Glutamatergic neuron (in vitro differentiated cells): ENCODE results near the gene TPM4. TPM values are rescaled to one million over a fixed set of nuclear protein-coding genes. Genes with fewer than 3 reads are reported as not detected.

Experiments used
- DNase-seq: peaks from one replicate; pipeline ENCODE4 v3.0.0; 2022
- H3K27ac Mint-ChIP-seq: one replicate; pipeline ENCODE4 v1.8.0; 2020; ENCODE audit warnings: mild to moderate bottlenecking, mixed read lengths, inconsistent platforms; ENCODE audit not compliant: unreplicated experiment
- H3K27me3 Mint-ChIP-seq: one replicate; pipeline ENCODE4 v1.8.0; 2020; ENCODE audit warnings: mild to moderate bottlenecking, moderate library complexity, mixed read lengths, inconsistent platforms; ENCODE audit not compliant: unreplicated experiment
- H3K36me3 Mint-ChIP-seq: one replicate; pipeline ENCODE4 v1.8.0; 2020; ENCODE audit warnings: mild to moderate bottlenecking, mixed read lengths, inconsistent platforms; ENCODE audit not compliant: unreplicated experiment
- H3K4me1 Mint-ChIP-seq: one replicate; pipeline ENCODE4 v1.8.0; 2020; ENCODE audit warnings: mild to moderate bottlenecking, low read depth, mixed read lengths, inconsistent platforms; ENCODE audit not compliant: unreplicated experiment
- H3K4me3 Mint-ChIP-seq: one replicate; pipeline ENCODE4 v1.8.0; 2020; ENCODE audit warnings: mild to moderate bottlenecking, mixed read lengths, inconsistent platforms; ENCODE audit not compliant: unreplicated experiment
- H3K9me3 Mint-ChIP-seq: one replicate; pipeline ENCODE4 v1.8.0; 2020; ENCODE audit warnings: mild to moderate bottlenecking, moderate library complexity, mixed read lengths, inconsistent platforms; ENCODE audit not compliant: unreplicated experiment
- CTCF ChIP-seq: fragments of 200-600 bp; sonication (generic); IDR thresholded peaks from one replicate; pipeline ENCODE4 v1.5.0; 2021; ENCODE audit not compliant: partially characterized antibody, unreplicated experiment
- total RNA-seq: library from RNA; stranded (reverse); fragmentation: NEBNext Ultra II Directional; extraction: Animal tissue kit (Norgen Biotek cat#: 25700); gene quantifications from one replicate; pipeline ENCODE4 v1.2.1, GENCODE V29; 2021; ENCODE audit not compliant: unreplicated experiment

TPM4 gene
- total RNA-seq, 1 donor from 2014 or later = 310 TPM

DNA sequence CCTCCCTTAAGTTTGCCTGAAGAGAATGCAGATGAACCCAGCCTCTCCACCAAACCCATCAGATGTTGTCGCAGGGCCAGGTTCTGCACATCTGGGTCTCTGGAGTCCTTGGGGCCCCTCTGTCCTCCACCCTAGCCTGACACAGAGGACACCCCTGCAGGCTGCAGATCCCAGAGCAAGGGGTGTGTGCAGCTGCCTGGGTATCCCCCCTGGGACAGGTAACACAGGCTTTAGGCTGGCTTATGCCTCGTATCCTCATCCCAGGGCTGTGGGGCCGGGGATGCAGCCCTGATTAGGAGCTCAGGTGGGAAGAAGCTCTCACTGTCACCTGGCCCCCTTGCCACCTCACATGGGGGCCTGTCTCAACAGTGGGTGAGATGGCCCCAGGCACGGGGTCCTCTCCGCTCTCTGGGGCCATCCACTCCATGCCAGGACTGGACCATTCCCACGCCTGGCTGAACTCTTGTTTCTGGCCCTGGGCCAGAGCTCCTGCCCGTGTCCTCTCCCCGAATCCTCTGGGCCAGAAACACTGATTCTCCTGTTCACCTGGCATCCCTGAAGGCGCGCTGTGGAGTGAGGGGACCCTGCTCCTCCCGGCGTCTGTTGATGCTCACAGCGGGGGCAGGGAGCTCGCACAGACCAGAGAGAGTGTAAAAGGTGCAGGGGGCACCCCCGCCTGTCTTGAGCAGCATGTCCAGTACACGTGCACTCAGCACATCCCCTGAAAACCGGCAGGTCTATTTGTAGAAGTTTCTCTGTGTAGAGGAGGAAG, 38.7 kb upstream of the TPM4 start:
- Mint-ChIP-seq H3K27me3 (peaks cover 4% of the 10 kb centered on the region), H3K4me3 (no peak overlapping the region), H3K36me3 (no peaks in the 10 kb centered on the region), H3K9me3 (no peaks in the 10 kb centered on the region), H3K27ac (no peak overlapping the region), H3K4me1 (no peaks in the 10 kb centered on the region)
- no peak for DNase-seq
- TF ChIP-seq CTCF = no peak

DNA sequence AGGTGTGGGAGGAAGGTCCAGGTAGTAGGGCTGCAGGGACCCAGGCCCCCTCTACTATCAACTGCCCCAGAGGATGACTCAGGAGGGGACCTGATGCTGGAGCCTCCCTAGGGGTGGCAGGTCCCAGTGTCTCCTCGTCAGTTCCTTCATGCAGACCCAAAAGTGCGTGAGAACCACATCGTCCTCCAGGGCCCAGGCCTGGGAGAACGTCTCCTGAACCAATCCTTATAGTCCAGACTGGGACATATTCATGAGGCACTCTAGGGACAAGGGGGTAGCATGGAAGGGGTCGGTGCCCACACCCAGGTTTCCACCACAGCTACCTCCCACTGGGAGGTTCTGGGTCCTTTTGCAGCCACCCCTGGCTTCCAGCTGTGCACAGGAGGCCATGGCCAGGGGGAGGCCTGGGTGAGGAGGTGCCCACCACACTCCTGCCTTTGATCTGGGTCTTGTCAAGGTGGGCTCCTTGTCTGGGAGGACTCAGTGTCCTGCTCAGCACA, 38.0 kb upstream of the TPM4 start:
- Mint-ChIP-seq H3K36me3 (no peaks in the 10 kb centered on the region), H3K4me1 (no peaks in the 10 kb centered on the region), H3K4me3 (no peak overlapping the region), H3K27ac (no peak overlapping the region), H3K27me3 (peaks cover 8% of the 10 kb centered on the region), H3K9me3 (no peaks in the 10 kb centered on the region)
- DNase-seq = no peak
- no peak for TF ChIP-seq CTCF

DNA sequence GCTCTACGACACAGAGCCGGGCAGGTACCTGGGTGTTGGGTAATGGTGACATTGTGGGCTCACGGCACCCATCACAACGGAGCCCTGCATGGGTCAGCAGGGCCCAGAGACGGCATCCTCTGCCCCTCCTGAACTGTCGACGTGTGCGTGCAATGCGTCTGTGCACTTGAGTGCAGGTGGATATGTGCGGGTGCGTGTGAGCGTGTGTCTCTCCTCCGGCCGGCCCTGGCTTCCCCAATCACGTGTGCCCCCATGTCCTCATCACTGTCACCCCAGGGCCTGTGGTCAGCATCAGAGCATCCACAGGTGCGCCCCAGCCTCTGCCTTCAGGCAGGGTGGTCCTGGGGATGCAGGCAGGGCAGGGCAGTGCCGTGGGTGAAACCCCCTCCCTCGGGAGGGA, 37.2 kb upstream of the TPM4 start:
- H3K4me3 Mint-ChIP-seq = no peak overlapping the region
- TF ChIP-seq CTCF = no peak
- H3K9me3 Mint-ChIP-seq = no peaks in the 10 kb centered on the region
- H3K4me1 Mint-ChIP-seq = no peaks in the 10 kb centered on the region
- H3K27ac Mint-ChIP-seq = no peak overlapping the region
- H3K27me3 Mint-ChIP-seq = peaks cover 12% of the 10 kb centered on the region
- no peak for DNase-seq
- no peaks in the 10 kb centered on the region for H3K36me3 Mint-ChIP-seq

DNA sequence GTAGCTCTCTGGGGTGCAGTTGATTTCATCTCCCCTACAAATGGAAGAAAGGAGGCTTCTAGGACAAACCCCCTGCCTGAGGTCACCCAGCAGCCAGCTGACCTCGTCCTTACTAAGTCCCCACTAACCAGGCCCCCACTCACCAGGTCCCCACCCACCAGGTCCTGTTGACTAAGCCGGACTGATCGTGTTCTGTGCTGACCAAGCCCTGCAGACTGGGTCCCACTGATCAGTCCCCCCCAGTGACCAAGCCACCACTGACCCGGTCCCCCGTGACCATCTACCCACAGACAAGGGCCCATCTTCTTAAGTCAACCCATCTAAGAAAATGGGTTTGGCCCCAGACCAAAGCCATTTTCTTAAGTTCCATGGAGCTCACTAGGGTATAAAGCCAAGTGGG, 36.8 kb upstream of the TPM4 start:
- Mint-ChIP-seq H3K27me3 (peaks cover 12% of the 10 kb centered on the region), H3K36me3 (no peaks in the 10 kb centered on the region), H3K4me1 (no peaks in the 10 kb centered on the region), H3K27ac (no peak overlapping the region), H3K9me3 (no peaks in the 10 kb centered on the region), H3K4me3 (no peak overlapping the region)
- TF ChIP-seq CTCF = no peak
- no peak for DNase-seq

GRCh38 chr19:16040642-16041041, 35.7 kb upstream of the TPM4 start:
- TF ChIP-seq CTCF = no peak
- Mint-ChIP-seq H3K27ac (no peak overlapping the region), H3K36me3 (no peaks in the 10 kb centered on the region), H3K9me3 (no peaks in the 10 kb centered on the region), H3K27me3 (peaks cover 12% of the 10 kb centered on the region), H3K4me1 (no peaks in the 10 kb centered on the region), H3K4me3 (no peak overlapping the region)
- DNase-seq = no peak
